IPS DF 19.7 (cell line): ENCODE data around the gene PPFIA1.
"Not testable (repeated sequence)": the region's sequence is repeated elsewhere in the genome, so short reads cannot be mapped to it uniquely, and the experiment has no call there.

ENCODE experiments used
- DNase-seq: peaks from one replicate; pipeline ENCODE4 v3.0.0-alpha.2; 2013; ENCODE audit warnings: low read depth, low spot score

PPFIA1 gene

GRCh38 chr11:70251659-70252321 is 18.7 kb upstream of the PPFIA1 start:
- no peak for DNase-seq

- no peak for DNase-seq
These were observed 17.6 kb upstream of the PPFIA1 start for GRCh38 chr11:70252844-70253243.

GRCh38 chr11:70255477-70256116 is 14.9 kb upstream of the PPFIA1 start:
- DNase-seq, result no peak

- not testable (repeated sequence) for DNase-seq
These were observed 11.4 kb upstream of the PPFIA1 start for GRCh38 chr11:70259077-70259476.

GRCh38 chr11:70262951-70263350 is 7.5 kb upstream of the PPFIA1 start:
- no peak for DNase-seq

- DNase-seq, result no peak
These were observed 7.1 kb upstream of the PPFIA1 start for GRCh38 chr11:70263363-70263762.

- DNase-seq, result no peak
These were observed 5.1 kb upstream of the PPFIA1 start for GRCh38 chr11:70265341-70265740.

GRCh38 chr11:70267405-70267950 is 3.0 kb upstream of the PPFIA1 start:
- DNase-seq, result no peak

GRCh38 chr11:70268526-70268925 is 2.0 kb upstream of the PPFIA1 start:
- DNase-seq, result no peak

- DNase-seq, result no peak
These were observed 573 bp downstream of the PPFIA1 start for GRCh38 chr11:70270877-70271648.

- no peak for DNase-seq
These were observed 1.1 kb downstream of the PPFIA1 start for GRCh38 chr11:70271649-70271953.

- no peak for DNase-seq
These were observed 1.5 kb downstream of the PPFIA1 start for GRCh38 chr11:70272009-70272408.

GRCh38 chr11:70278994-70279393 is 8.5 kb downstream of the PPFIA1 start:
- no peak for DNase-seq

- DNase-seq, result no peak
These were observed 10.7 kb downstream of the PPFIA1 start for GRCh38 chr11:70281156-70281609.

GRCh38 chr11:70282012-70282411 is 11.5 kb downstream of the PPFIA1 start:
- DNase-seq, result no peak

GRCh38 chr11:70288721-70289120 is 18.2 kb downstream of the PPFIA1 start:
- no peak for DNase-seq

- no peak for DNase-seq
These were observed 19.1 kb downstream of the PPFIA1 start for GRCh38 chr11:70289582-70289981.

- DNase-seq, result no peak
These were observed 20.0 kb downstream of the PPFIA1 start for GRCh38 chr11:70290361-70291065.

- no peak for DNase-seq
These were observed 21.7 kb downstream of the PPFIA1 start for GRCh38 chr11:70292166-70292565.

- DNase-seq, result no peak
These were observed 22.4 kb downstream of the PPFIA1 start for GRCh38 chr11:70292863-70293262.

- DNase-seq, result not testable (repeated sequence)
These were observed 24.7 kb downstream of the PPFIA1 start for GRCh38 chr11:70295166-70295565.

- no peak for DNase-seq
These were observed 26.2 kb downstream of the PPFIA1 start for GRCh38 chr11:70296681-70297080.
